ENCODE measurements around the gene FOXP1.
"Not testable (repeated sequence)": the region's sequence is repeated elsewhere in the genome, so short reads cannot be mapped to it uniquely, and the experiment has no call there.

Gene FOXP1

DNA sequence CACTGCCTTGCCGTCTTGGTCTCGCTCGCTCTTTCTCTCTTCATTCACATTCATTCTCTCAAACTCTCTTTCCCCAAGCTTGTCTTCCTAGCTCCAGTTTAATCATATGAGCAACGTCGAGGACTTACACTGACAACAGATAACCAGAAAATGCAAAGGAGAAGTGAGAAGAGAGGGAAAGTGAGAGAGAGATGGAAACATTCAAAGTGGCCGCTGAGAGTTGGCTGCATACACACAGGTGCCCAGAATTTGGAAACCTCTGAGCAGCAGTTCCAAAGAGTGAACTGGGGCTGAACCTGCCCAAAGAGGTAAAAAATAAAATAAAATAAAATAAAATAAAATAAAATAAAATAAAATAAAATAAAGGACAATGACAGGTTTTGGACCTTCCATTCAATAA is 583.0 kb downstream of the FOXP1 start:
- ATAC-seq (no peak), DNase-seq (no peak)

DNA sequence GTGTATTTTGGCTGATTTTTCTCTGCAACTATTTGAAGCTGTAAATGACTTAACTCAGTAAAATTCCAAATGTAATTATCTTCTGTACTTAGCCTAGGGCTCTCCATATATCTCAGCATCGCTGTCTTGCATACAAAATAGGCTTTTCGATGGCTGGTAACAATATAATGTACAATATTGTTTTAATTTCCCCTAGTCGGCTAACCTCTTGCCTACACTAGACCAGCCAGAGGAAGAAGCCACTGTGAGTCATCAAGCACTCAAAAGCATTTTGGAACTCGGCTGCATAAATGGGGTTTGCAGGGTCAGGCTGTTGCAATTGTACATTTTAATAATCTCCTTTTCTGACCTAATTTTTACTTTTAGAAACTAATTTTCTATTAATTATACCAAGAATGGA is 583.8 kb downstream of the FOXP1 start:
- DNase-seq (no peak), ATAC-seq (no peak)

DNA sequence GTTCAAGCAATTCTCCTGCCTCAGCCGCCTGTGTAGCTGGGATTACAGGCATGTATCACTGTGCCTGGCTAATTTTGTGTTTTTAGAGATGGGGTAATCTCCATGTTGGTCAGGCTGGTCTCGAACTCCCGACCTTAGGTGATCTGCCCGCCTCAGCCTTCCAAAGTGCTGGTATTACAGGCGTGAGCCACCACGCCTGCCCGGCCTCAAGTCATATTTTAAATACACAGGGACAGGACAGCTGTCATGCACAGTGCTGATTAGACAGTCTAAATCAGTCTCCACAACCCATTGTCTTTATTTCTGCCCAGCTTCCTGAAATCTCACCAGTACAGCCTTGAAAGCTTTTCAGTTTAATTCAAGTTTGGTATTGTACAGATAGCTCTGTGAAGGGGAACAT is 587.4 kb downstream of the FOXP1 start:
- ATAC-seq: no peak
- DNase-seq: no peak

DNA sequence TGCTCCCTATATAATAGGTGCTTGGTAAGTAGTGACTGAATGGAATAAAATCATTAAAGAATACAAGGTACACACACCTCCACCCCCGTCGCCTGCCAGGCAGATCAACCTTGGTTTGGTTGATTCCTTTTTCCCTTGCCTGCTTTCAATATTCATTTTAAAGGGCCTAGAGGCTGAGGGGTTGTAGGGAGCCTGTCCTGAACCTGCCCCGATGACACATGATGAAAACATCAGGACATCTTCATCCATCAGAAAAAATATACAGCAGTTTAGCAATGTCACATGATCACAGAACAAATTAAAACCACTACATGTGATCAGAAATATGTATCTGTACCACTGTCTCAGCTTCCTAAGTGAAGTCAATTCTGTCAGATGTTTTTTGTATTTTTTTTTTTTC is 588.9 kb downstream of the FOXP1 start:
- DNase-seq (no peak), ATAC-seq (no peak)

DNA sequence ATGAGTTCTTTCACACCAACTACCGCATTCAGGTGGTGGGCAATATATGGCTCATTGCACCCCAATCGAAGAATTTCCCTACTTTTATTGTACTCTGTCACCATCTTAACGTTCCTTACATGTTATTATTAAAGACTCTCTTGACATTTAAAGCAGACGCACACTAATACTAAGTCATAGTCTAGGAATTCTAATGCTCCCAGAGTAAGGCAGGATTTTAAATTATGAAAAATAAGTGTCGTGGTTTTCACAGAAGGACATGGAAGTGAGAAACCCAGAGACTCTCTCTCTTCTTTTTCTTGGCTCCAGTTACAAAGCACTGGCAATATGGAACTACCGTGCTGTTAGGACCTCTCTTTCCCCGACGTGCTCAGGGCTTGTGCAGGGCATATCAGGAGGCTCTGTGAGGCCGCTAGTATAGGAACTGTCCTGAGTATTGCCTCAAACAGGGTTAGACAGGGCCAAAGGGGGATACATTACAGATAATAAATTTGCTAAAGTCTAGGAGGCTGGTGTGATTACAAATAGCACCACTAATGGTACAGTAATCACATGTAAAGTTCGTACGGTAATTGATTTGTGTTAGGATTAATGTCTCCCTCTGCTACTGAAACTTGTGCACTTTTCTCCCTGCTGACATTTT is 590.8 kb downstream of the FOXP1 start:
- no peak for DNase-seq

DNA sequence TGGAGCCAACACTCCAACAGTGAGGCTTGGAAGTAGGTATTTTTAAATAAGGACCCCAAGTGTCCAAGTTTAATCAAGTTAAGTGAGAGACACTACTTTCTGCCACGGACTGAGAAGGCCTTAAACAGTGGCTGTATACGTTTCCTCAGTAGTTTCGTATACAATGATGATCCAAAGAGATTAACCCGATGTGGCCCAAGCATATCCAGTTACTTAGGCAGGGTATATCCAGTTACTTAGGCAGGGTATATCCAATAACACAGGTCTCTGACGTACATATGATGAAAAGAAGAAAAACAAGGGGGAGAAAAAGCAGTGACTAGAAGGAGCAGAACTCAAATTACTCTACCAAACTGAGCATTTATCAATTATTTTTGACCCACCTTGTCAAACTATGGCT is 591.4 kb downstream of the FOXP1 start:
- DNase-seq (no peak), ATAC-seq (no peak)

More for the DNA sequence above, 590.8 kb downstream of the FOXP1 start:
- no peak for ATAC-seq

DNA sequence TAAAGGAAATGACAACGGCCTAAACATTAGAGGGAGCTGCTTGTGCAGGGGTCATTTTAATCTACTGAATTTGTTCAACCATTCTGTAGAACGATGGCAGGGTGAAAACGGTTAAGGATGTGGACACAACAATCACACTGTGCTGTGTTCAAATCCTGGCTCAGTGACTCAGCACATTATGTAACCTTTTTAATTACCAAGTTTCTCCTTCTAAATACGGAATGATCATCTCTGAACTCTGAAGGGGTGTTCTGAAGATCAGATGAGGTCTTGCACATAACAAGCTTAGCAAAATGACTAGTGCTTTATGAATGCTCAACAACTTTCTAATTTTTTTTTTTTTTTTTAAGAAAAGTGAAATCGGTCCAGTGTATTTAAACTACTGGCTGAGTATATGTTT is 592.8 kb downstream of the FOXP1 start:
- no peak for DNase-seq
- peak; percentile 23 for ATAC-seq

DNA sequence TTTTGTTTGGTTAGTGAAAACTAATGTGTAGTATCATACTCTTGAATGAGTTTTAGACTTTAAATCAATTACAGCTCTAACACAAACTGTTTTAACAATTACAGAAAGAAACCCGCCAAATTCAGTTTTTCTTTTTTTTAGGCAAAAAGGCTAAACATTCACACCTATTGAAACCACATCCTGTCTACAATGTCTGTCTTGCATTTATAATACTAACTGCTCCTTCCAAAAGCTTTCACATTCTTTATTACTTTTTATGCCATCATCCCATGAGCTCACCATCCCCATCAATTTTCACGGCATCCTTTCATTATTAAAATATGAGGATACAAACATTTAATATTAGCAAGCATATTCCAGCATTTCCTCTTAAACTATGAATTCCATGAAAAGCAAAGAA is 593.3 kb downstream of the FOXP1 start:
- ATAC-seq: no peak
- no peak for DNase-seq

DNA sequence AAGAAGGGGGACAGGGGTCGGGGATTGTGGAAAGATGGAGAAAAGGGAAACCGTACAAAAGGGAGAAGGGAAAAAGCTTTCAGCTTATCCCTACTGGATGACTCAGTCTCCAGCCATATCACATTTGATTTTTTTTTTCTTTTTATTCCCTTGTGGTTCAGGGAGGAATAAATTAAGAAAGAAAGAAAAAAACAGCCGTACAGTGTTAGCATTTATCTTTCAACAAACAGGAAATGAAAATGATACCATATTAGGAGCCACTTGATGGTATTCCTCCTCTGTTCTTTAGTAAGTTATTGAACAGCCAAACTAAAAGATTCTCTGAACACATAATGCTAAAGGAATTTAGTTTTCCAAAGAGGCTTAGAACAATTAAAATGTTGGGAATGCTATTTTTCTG is 594.4 kb downstream of the FOXP1 start:
- ATAC-seq (no peak), DNase-seq (no peak)

DNA sequence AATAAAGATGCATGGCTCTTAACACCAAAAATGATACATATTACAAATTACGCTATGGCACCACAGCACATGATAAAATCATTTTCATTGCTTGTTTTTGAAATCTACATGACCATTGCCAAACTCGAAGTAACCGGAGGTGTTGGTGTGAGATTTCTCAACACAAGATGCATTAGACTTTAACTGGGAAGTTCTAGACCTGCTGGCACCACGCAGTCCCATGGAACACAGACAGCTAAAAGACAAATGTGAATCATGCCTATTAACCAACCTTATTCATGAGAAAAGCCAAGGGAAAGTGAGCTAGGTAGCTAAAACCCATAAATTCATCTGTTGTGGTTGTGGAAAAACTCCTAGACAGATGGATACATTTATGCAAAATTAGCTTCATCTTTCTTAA is 595.4 kb downstream of the FOXP1 start:
- DNase-seq (no peak), ATAC-seq (no peak)

DNA sequence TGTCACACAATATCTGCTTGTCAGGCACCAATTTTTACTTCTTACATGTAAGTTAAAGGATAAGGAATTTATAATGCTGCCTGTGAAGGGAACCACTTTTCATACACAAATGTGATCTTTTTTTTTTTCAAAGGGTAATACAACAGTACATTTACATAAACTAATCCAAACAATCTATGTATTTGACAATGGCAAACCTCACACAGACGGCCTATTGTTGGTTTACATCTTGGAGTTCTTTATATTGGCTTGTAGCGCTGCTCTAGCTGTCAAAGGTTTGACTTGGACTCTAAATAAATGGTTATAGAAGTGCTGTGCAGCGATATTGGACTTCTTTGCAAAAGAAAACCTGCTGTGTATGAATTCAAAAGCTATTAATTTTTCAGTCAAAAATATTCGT is 598.0 kb downstream of the FOXP1 start:
- ATAC-seq: no peak
- DNase-seq: no peak

DNA sequence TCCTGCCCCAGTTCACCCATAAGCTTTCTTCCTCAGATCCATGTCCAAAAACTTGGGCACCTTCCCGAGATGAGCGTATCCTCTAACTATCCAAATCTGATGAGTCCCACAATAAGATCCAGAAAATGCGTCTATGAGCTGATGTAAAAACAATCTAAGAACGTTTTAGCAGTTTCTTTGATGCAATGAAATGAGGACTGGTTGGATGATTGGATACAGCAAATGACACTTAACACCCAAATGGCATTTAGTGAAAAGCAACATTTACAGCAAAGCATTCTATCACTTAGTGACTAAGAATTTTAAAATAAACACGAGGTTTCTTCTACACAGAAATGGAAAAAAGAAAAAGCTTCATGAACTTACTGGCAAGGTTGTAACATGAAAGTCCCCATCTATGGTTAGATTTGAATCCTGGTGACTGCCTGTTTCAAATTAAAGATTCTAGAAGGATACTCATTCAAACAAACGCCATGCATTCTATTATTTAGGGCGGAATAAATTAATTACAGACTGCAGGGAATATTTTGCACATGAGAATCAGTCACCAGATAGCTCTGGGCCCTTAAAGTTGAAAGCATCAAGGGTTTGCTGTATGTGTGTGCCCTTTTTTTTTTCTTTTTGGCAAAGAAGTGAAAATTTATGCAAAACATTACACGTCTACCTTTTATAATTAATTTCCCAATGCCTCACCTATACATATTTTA is 598.6 kb downstream of the FOXP1 start:
- DNase-seq (no peak), ATAC-seq (no peak)

DNA sequence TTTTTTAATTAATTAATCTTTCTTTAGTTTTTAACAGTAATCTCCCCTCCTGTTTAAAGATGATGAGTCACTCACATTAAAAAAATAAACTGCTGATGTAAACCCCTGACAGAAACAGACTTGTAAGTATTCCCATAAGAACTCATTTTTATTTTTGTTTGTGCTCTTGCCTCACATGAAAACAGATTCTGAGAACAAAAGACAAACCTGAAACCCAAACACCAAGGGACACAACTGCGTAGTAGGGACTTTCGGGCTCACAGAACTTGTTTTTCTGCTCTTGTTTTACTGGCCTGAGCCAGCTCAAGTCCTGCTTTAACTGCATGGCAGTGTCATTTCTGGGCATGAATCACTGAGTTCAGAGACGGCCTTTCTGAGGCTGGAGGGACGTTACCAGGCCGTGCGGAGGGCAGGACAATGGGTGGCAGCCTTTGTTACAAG is 600.8 kb downstream of the FOXP1 start:
- DNase-seq: no peak

DNA sequence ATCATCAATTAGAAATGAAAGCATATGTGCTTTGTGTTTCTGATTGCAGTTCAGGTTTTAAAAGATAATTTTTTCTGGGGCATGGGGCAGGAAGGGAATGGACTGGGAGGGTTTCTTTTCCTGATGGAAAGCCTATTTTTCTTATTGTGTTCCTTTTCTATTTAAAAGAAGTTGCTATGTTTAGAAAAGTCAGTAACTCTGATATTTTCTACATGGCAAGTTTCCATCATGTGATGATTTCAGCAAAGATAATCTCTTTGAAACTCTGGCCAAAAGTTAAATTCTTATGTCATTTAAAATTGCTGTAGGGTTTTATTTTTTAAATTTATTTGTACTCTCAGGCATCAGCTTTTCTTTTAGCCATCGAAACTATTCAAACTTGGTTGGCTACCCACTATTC is 601.2 kb downstream of the FOXP1 start:
- DNase-seq (no peak), ATAC-seq (no peak)

More for the DNA sequence above, 600.8 kb downstream of the FOXP1 start:
- peak; percentile 52 for ATAC-seq

DNA sequence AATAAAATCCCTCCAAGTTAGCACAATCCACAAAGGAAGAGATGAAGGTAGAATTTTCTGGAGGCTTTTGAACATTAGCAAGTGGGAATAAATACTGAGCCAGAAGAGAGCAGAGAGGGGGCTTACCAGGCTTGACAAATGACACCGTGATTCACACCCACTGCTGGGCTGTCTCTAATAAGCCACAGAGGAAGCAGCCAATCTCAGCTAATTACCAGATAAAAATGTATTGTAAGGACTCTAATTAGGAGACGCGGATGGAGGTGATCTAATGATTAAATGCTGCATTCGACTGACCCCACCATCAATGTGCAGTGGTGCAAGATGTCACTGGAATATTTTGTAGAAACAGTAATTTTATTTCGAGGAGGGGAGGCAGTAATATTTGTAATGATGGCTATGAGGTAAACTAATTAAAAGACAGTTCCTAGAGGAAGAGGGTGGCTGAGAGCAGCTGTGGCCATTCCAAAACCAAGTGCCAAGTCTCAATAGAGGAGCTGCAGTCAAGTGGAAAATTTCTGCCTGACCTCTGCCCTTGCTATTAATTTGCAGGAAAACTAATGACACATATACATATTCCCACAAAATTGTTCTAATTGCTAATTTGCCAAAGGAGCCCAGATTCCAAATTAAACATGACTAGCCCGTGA is 602.2 kb downstream of the FOXP1 start:
- no peak for DNase-seq
- no peak for ATAC-seq

DNA sequence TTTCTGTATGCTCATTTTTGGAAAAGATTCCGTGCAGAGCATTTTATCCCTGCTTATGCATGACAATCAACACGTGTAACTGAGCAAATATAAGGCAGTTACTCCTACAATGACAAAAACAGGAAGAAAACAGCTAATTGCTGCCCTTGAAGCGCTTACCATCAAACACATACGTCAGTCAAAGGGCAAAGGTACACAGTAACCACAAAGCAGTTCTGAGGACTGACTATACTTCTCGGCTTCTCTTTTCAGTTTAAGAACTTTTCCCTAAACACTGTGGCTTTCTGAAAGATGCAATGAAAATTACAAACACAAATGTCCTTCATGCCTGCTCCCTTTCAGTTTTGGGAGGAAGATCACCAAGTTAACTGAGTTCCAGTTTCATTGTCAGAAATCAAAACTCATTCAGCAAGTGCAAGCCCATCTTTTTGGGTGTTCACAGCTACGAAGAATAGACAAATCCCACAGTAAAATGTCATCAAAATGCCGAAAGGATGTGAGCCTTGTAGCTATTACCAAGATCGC is 602.8 kb downstream of the FOXP1 start:
- no peak for DNase-seq
- ATAC-seq: peak; percentile 76

DNA sequence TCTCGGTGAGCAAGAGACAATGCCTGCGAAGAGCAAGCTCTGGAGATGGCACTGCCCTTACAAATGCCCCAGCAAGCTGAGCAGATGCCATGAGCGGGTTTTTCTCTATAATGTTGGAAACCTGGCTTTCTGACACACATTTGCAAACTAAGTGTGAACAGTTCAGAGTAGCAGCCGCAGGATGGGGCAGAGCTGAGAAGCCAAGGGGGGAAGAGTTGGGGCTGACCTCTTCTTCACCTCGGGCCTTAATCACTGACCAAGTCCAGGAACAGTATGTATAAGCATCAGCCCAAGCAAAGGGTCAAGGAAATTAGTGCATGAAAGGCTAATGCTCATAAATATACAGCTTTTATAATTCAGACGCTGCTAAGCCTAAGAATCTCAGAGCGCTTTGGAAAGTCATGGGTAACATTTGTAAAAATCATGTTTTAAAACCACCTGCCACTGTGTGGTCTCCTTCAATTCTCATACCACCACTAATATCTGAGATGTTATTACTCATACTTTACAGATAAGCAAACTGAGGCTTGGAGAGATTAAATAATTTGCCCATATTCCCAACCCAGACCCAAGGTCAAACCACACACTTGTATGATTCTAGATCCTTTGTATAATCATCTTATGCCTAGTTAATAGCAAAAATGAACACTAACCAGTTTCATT is 603.4 kb downstream of the FOXP1 start:
- no peak for DNase-seq
- no peak for ATAC-seq

DNA sequence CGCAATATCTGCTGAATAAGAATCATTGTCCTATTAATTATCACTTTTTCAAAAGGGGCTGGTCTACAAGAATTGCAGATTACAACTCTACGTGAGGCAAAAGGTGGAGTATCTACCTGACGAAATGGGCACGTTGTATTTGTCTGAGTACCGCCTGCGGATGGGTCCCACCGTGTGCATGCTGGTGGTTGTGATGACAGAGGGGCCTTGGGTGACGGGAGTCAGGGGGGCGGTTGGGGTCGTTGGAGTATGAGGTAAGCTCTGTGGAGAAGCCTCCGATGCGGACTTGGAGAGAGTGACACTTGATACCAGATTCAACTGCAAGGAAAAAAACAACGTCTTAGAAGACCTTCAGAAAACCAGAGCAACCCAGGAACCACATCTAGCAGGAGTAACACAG is 605.8 kb downstream of the FOXP1 start:
- no peak for DNase-seq
- no peak for ATAC-seq

DNA sequence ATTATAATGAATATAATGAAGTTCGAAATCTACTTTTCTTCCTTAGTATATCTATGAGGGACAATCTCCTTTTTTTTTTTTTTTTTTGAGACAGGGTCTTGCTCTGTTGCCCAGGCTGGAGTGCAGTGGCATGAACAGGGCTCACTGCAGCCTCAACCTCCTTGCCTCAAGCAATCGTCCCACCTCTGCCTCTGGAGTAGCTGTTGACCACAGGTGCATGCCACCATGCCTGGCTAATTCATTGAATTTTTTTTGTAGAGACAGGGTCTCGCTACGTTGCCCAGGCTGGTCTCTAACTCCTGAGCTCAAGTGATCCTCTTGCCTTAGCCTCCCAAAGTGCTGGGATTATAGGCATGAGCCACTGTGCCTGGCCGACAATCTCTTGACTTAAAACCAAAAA is 607.5 kb downstream of the FOXP1 start:
- not testable (repeated sequence) for DNase-seq, ATAC-seq

DNA sequence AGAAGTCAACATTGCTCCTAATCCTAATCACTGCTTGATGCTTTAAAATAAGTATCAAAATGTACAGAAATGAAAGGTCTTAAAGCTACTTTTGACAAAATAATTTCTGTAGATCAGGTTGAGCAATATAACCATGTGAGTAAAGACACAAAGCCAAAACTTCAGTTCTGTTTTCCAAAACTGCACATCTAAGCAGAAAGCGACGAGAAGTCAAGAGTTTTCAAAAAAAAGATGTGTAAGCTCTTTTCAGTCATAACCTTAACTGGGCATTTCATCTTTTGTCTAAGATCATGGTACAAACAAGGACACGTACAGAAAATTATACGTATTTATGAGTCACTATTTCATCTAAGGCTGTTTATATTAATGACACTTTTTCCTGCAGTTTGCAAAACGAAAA is 608.8 kb downstream of the FOXP1 start:
- ATAC-seq (no peak), DNase-seq (no peak)

DNA sequence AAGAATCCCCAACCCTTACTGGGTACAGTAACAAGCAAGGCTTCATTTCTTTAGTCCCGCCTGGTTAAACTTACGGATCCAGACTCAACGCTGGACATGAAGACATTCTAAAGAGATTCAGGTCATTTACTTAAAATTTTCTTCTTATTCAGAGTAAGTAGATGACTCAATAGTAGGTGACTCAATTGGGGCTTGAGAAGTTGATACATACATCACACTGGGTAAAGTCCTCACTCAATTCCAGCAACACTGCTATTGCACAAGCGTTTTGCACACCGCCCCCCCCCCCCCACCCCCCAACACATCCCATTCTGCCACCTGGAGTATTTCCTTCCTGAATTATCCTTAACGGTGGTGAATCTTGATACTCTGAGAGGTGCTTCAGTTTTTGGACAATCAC is 610.0 kb downstream of the FOXP1 start:
- DNase-seq: no peak
- ATAC-seq: peak; percentile 76

DNA sequence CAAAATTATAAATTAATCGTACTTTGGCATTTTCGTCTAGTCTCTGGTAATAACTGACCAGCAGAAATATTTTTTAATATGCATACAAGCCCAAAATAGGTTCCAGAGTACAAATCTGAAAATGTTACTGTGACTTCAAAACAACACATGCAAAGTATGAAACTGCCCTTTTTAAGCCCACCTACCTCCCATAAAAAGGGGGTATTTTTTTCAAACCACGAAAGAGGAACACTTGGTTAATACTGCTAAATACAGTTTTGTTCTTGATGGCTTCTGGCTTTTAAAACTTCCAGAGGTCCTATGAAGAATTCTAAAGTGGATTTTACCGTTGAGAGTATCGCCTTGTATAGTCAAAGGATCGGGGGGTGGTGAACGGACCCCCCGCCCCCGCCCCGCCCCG is 610.7 kb downstream of the FOXP1 start:
- DNase-seq (no peak), ATAC-seq (no peak)

DNA sequence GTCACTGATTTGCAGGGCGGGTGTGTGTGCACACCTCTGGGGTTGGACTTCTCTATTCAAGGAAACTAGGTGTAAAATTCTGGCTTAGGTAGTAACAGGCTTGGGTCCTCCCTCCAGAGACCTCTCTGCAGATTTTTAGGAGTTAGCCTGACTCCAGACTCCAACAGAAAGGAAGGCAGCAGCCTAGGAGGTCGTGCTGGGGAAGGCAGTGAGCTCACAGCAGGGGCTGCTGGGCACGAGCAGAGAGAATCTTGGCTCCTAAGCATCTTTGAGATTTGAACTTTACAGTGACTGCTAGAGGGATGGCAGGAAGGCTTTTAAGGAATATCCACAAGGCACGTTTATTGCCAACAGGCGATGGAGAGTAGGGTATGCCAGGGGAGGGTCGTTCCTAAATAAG is 612.6 kb downstream of the FOXP1 start:
- ATAC-seq (no peak), DNase-seq (no peak)
